Measurements from ENCODE around the gene PCGF2. TPM values are rescaled to one million over a fixed set of nuclear protein-coding genes. Genes with fewer than 3 reads are reported as not detected.

The PCGF2 gene
- total RNA-seq, 1 donor from 2014 or later, result 74.6 TPM

- DNase-seq (ENCODE audit: extremely low spot score, unreplicated experiment), result no peak
- Mint-ChIP-seq H3K27ac (no peak overlapping the region), H3K4me1 (ENCODE audit: unreplicated experiment) (peaks cover 32% of the 10 kb centered on the region), H3K4me3 (no peak overlapping the region), H3K27me3 (peaks cover 3% of the 10 kb centered on the region), H3K36me3 (peaks cover 10% of the 10 kb centered on the region), H3K9me3 (no peaks in the 10 kb centered on the region)
- TF ChIP-seq CTCF (conservative IDR thresholded peaks at IDR 0.05), result no peak
Observed at GRCh38 chr17:38709104-38709820, 38.9 kb downstream of the PCGF2 start.

- TF ChIP-seq CTCF (conservative IDR thresholded peaks at IDR 0.05), result no peak
- H3K9me3 Mint-ChIP-seq, result no peaks in the 10 kb centered on the region
- H3K4me3 Mint-ChIP-seq, result peak overlapping the region; percentile 6
Observed at GRCh38 chr17:38707678-38708351, 40.3 kb downstream of the PCGF2 start.

GRCh38 chr17:38706505-38707216, 41.5 kb downstream of the PCGF2 start:
- peaks cover 44% of the 10 kb centered on the region for H3K4me1 Mint-ChIP-seq (ENCODE audit: unreplicated experiment)
- H3K9me3 Mint-ChIP-seq, result no peaks in the 10 kb centered on the region
- TF ChIP-seq CTCF (conservative IDR thresholded peaks at IDR 0.05), result no peak
- DNase-seq (ENCODE audit: extremely low spot score, unreplicated experiment), result no peak
- H3K36me3 Mint-ChIP-seq, result peaks cover 10% of the 10 kb centered on the region
- H3K27ac Mint-ChIP-seq, result peak overlapping the region; percentile 87
- peaks cover 10% of the 10 kb centered on the region for H3K27me3 Mint-ChIP-seq
- H3K4me3 Mint-ChIP-seq, result peak overlapping the region; percentile 92

More at GRCh38 chr17:38707678-38708351, 40.3 kb downstream of the PCGF2 start:
- no peak for DNase-seq (ENCODE audit: extremely low spot score, unreplicated experiment)
- peaks cover 43% of the 10 kb centered on the region for H3K4me1 Mint-ChIP-seq (ENCODE audit: unreplicated experiment)
- peaks cover 10% of the 10 kb centered on the region for H3K27me3 Mint-ChIP-seq
- peaks cover 10% of the 10 kb centered on the region for H3K36me3 Mint-ChIP-seq
- H3K27ac Mint-ChIP-seq, result no peak overlapping the region

- Mint-ChIP-seq H3K27me3 (peaks cover 13% of the 10 kb centered on the region), H3K4me1 (ENCODE audit: unreplicated experiment) (peaks cover 45% of the 10 kb centered on the region), H3K4me3 (peak overlapping the region; percentile 92), H3K9me3 (no peaks in the 10 kb centered on the region), H3K36me3 (peaks cover 5% of the 10 kb centered on the region), H3K27ac (peak overlapping the region; percentile 87)
- DNase-seq (ENCODE audit: extremely low spot score, unreplicated experiment), result no peak
- TF ChIP-seq CTCF (conservative IDR thresholded peaks at IDR 0.05), result no peak
Observed at GRCh38 chr17:38705803-38706504, 42.2 kb downstream of the PCGF2 start.

GRCh38 chr17:38705523-38705802, 42.7 kb downstream of the PCGF2 start:
- H3K27ac Mint-ChIP-seq, result no peak overlapping the region
- no peak for DNase-seq (ENCODE audit: extremely low spot score, unreplicated experiment)
- no peak for TF ChIP-seq CTCF (conservative IDR thresholded peaks at IDR 0.05)
- H3K27me3 Mint-ChIP-seq, result peaks cover 13% of the 10 kb centered on the region
- H3K36me3 Mint-ChIP-seq, result peaks cover 2% of the 10 kb centered on the region
- peaks cover 40% of the 10 kb centered on the region for H3K4me1 Mint-ChIP-seq (ENCODE audit: unreplicated experiment)
- H3K4me3 Mint-ChIP-seq, result peak overlapping the region; percentile 92
- no peaks in the 10 kb centered on the region for H3K9me3 Mint-ChIP-seq
